K562 (cell line): Measurements from ENCODE around the gene ITPKB. TPM values are rescaled to one million over a fixed set of nuclear protein-coding genes. Genes with fewer than 3 reads are reported as not detected.

ENCODE experiments used
- ATAC-seq: fragments of 200-7000 bp; cut with Tn5 transposase; 3 replicates; pipeline ENCODE4 v1.9.1; 2020; ENCODE audit warnings: moderate library complexity
- Bru-seq: library from RNA; stranded (reverse); fragments of 400-500 nt; gene quantifications from one replicate; lab custom pipeline; 2021; lab: Mats Ljungman, UMichigan
- BruChase-seq, 2 experiments: library from RNA; stranded (reverse); fragments of 400-500 nt; gene quantifications; one replicate each; lab custom pipeline; 2021; lab: Mats Ljungman, UMichigan
- BruUV-seq: library from RNA; stranded (reverse); fragments of 400-500 nt; replicated peaks from 2 replicates; lab custom pipeline; 2021; lab: Mats Ljungman, UMichigan
- CTCF ChIA-PET: fragments of 300-600 bp; formaldehyde crosslinking; extraction: SDS; loops from one replicate; lab custom pipeline; 2021; ENCODE audit warnings: low intra/inter-chr PET ratio; lab: Yijun Ruan, JAX
- POLR2A ChIA-PET: fragments of 300-600, 350-650 bp; sonication (Branson Sonifier 250); formaldehyde crosslinking; extraction: SDS; loops from one replicate; lab custom pipeline; 2021; ENCODE audit warnings: antibody characterized with exemption, inconsistent platforms; lab: Yijun Ruan, JAX
- DNase-seq, 4 experiments: peaks; one replicate each; pipeline versions ENCODE4 v3.0.0 to v3.0.0-alpha.2; 2011 to 2018; ENCODE audit warnings: low spot score in 3 of 4, mixed read lengths in 3 of 4; ENCODE audit errors: extremely low read depth in 1 of 4
- FAIRE-seq: peaks from 2 replicates; lab custom pipeline; 2011; peaks lifted over from hg19 to GRCh38; lab: Jason Lieb, UNC
- H2AFZ ChIP-seq: 2 replicates; pipeline ENCODE4 v1.6.0; 2011; ENCODE audit warnings: low read depth, low read length, control low read depth, inconsistent platforms
- H3K27ac ChIP-seq: fragments of 200-600 bp; 3 replicates; pipeline ENCODE4 v1.8.0; 2011; ENCODE audit warnings: low read depth, mild to moderate bottlenecking, control low read depth, inconsistent platforms, low read length, moderate library complexity, mixed read lengths; ENCODE audit errors: extremely low read depth
- H3K27me3 ChIP-seq, 2 experiments: fragments of 300-600 bp in 1 of 2; 2 replicates in 1 of 2; 3 replicates in 1 of 2; pipeline versions ENCODE4 v1.6.0 to v1.8.0; 2011; ENCODE audit warnings: inconsistent platforms in 2 of 2, low read length in 2 of 2, mild to moderate bottlenecking in 1 of 2, mixed read lengths in 1 of 2, moderate library complexity in 1 of 2; ENCODE audit not compliant: control insufficient read depth in 2 of 2, insufficient read depth in 2 of 2
- H3K36me3 ChIP-seq: fragments of 300-600 bp; 3 replicates; pipeline ENCODE4 v1.8.0; 2011; ENCODE audit warnings: mild to moderate bottlenecking, low read length, inconsistent platforms; ENCODE audit not compliant: control insufficient read depth, insufficient read depth
- H3K4me1 ChIP-seq, 2 experiments: fragments of 200-600 bp in 1 of 2; replicated peaks in 1 of 2; 2 replicates in 1 of 2; 3 replicates in 1 of 2; pipeline versions ENCODE4 v1.5.1 to v1.8.0; 2011; ENCODE audit warnings: inconsistent platforms in 2 of 2, low read length in 2 of 2, mild to moderate bottlenecking in 1 of 2, mixed read lengths in 1 of 2, moderate library complexity in 1 of 2; ENCODE audit not compliant: control insufficient read depth in 2 of 2, insufficient read depth in 2 of 2
- H3K4me2 ChIP-seq: 2 replicates; pipeline ENCODE4 v1.6.1; 2011; ENCODE audit warnings: low read length, control low read depth, inconsistent platforms, mixed read lengths; ENCODE audit not compliant: insufficient read depth
- H3K4me3 ChIP-seq: fragments of 200-600 bp; sonication (generic), shearing (Covaris generic); 2 replicates; pipeline ENCODE4 v1.5.1; 2016; ENCODE audit warnings: control low read depth, inconsistent platforms
- H3K79me2 ChIP-seq: fragments of 200-600 bp; 3 replicates; pipeline ENCODE4 v1.8.0; 2011; ENCODE audit warnings: low read length, inconsistent platforms; ENCODE audit not compliant: control insufficient read depth, insufficient read depth
- H3K9ac ChIP-seq, 2 experiments: 2 replicates each; pipeline versions ENCODE4 v1.6.0 to v1.6.1; 2011; ENCODE audit warnings: low read depth in 2 of 2, low read length in 2 of 2, control low read depth in 1 of 2, inconsistent platforms in 1 of 2, mild to moderate bottlenecking in 1 of 2, mixed read lengths in 1 of 2; ENCODE audit not compliant: insufficient read depth in 1 of 2
- H3K9me1 ChIP-seq: one replicate; pipeline ENCODE4 v1.6.0; 2011; ENCODE audit warnings: inconsistent platforms, mild to moderate bottlenecking, low read length, moderate library complexity; ENCODE audit not compliant: control insufficient read depth, insufficient read depth
- H3K9me3 ChIP-seq: replicated peaks from 2 replicates; pipeline ENCODE4 v1.5.1; 2011; ENCODE audit warnings: low read depth, low read length, inconsistent platforms; ENCODE audit not compliant: control insufficient read depth, insufficient read depth
- H4K20me1 ChIP-seq: replicated peaks from 2 replicates; pipeline ENCODE4 v1.6.1; 2011; ENCODE audit warnings: low read length, inconsistent platforms, mixed read lengths; ENCODE audit not compliant: control insufficient read depth, insufficient read depth
- MCM3 ChIP-seq: fragments of 450-650 bp; IDR thresholded peaks from 2 replicates; pipeline ENCODE4 v1.6.1; 2016
- RAD51 ChIP-seq: fragments of 450-650 bp; IDR thresholded peaks from 2 replicates; pipeline ENCODE4 v1.7.1; 2016; ENCODE audit warnings: low read depth, mild to moderate bottlenecking, borderline replicate concordance
- TAF7 ChIP-seq: fragments of 450-650 bp; IDR thresholded peaks from 2 replicates; pipeline ENCODE4 v1.6.1; 2016; ENCODE audit warnings: missing genetic modification characterization, missing compliant biosample characterization
- ZNF165 ChIP-seq: fragments of 250-450 bp; sonication (Bioruptor Pico); IDR thresholded peaks from 2 replicates; pipeline ENCODE4 v1.4.0; 2020; ENCODE audit warnings: borderline replicate concordance
- WGBS: fragments of 100-300 bp; shearing (Covaris generic); methylation state at CpG from one replicate; pipeline ENCODE4 v1.1.6; 2016; ENCODE audit warnings: low coverage, mixed read lengths; ENCODE audit not compliant: insufficient coverage; ENCODE audit errors: missing lambda C conversion rate; 5-methylcytosine and 5-hydroxymethylcytosine counted together
- in situ Hi-C: fragments of 300-500 bp; cut with MboI; formaldehyde crosslinking; loops from 4 replicates; pipeline ENCODE4 v1.15.0; 2018; ENCODE audit warnings: inconsistent platforms, mixed read lengths
- intact Hi-C: fragments of 100-400 bp; cut with micrococcal nuclease; formaldehyde crosslinking; loops from 2 replicates; pipeline ENCODE4 v1.14.2; 2022
- long read RNA-seq, 3 experiments: library from polyadenylated mRNA in 2 of 3; library from RNA in 1 of 3; unstranded in 2 of 3; stranded (forward) in 1 of 3; transcript quantifications; one replicate each; pipeline ENCODE4 v2.0.0, GENCODE V29; 2019 to 2022
- polyA minus RNA-seq, 3 experiments: library from RNA; depleted of rRNA, polyadenylated mRNA; stranded (reverse); fragments of >200 nt; gene quantifications; 2 replicates each; pipeline ENCODE4 v1.2.3, GENCODE V29; 2011
- polyA plus RNA-seq, 8 experiments: library from polyadenylated mRNA; depleted of rRNA in 4 of 8; stranded (reverse) in 5 of 8; unstranded in 3 of 8; fragments of >200 nt; fragmentation: Nextera tagmentation in 2 of 8; fragmentation: Illumina TruSeq in 1 of 8; extraction: Ambion mirVana in 2 of 8; extraction: Trizol in 1 of 8; gene quantifications; 2 replicates each; pipeline versions ENCODE4 v1.2.1 to v1.2.3, GENCODE V29; 2011 to 2014; ENCODE audit warnings: inconsistent platforms in 1 of 8, missing spikeins in 1 of 8
- total RNA-seq, 7 experiments: library from RNA; depleted of rRNA in 6 of 7; stranded (reverse); fragments of >200 nt in 6 of 7; fragmentation: Illumina TruSeq in 2 of 7; extraction: Trizol in 2 of 7; gene quantifications; 2 replicates each; pipeline versions ENCODE4 v1.2.1 to v1.2.3, GENCODE V29; 2011 to 2021; ENCODE audit warnings: low replicate concordance in 1 of 7
- TF ChIP-seq, protein P1 (sequence below): fragments of 450-650 bp; formaldehyde crosslinking; IDR thresholded peaks from 2 replicates; pipeline ENCODE4 v1.4.0; 2020; ENCODE audit warnings: mild to moderate bottlenecking
- TF ChIP-seq, protein P2 (sequence below): fragments of 250-450 bp; sonication (Bioruptor Pico); IDR thresholded peaks from 2 replicates; pipeline ENCODE4 v1.5.1; 2021; ENCODE audit warnings: mild to moderate bottlenecking
- TF ChIP-seq, protein P3 (sequence below): sonication (generic); formaldehyde crosslinking; IDR thresholded peaks from 2 replicates; pipeline ENCODE4 v1.8.0; 2022; ENCODE audit warnings: mild to moderate bottlenecking, missing genetic modification reagents
- TF ChIP-seq, protein P4 (sequence below): fragments of 200-800 bp; sonication (Bioruptor generic); IDR thresholded peaks from 2 replicates; pipeline ENCODE4 v1.6.1; 2017; ENCODE audit warnings: missing genetic modification characterization, missing compliant biosample characterization

Gene ITPKB
- total RNA-seq (2011; cell fraction: chromatin; rRNA removed; ENCODE audit: low replicate concordance), result 0.09 TPM in 1 of 2 replicates, not detected in the other
- total RNA-seq (2011; cell fraction: nucleolus; rRNA removed), result 0.13 TPM in 1 of 2 replicates, not detected in the other
- 0.07 and 0.08 TPM in 2 replicates for total RNA-seq (2011; cell fraction: nucleoplasm; rRNA removed)
- total RNA-seq (2014; rRNA removed), result not detected in 2 replicates
- not detected in 2 replicates for total RNA-seq (2014; rRNA removed; fragmentation: Illumina TruSeq; extraction: Trizol)
- total RNA-seq (2015; rRNA removed; fragmentation: Illumina TruSeq; extraction: Trizol), result not detected in 2 replicates
- total RNA-seq (2021), result 0.22 and 0.27 TPM in 2 replicates
- polyA plus RNA-seq (2011; rRNA removed), result 0.01 TPM in 2 replicates
- polyA plus RNA-seq (2011; cell fraction: cytosol; rRNA removed), result 0.01 TPM in 1 of 2 replicates, not detected in the other
- 0.03 TPM in 1 of 2 replicates, not detected in the other for polyA plus RNA-seq (2011; cell fraction: nucleus; rRNA removed)
- polyA plus RNA-seq (2012), result 0.01 TPM in 1 of 2 replicates, not detected in the other
- not detected in 2 replicates for polyA plus RNA-seq (2014; fragmentation: Illumina TruSeq; extraction: Trizol)
- not detected for polyA plus RNA-seq (2014; fragmentation: Nextera tagmentation; extraction: Ambion mirVana)
- polyA plus RNA-seq (2014; rRNA removed), result not detected in 2 replicates
- not detected in 2 replicates for polyA minus RNA-seq (2011; rRNA and poly(A)+ RNA removed)
- polyA minus RNA-seq (2011; cell fraction: cytosol; rRNA and poly(A)+ RNA removed), result not detected in 2 replicates
- not detected in 2 replicates for polyA minus RNA-seq (2011; cell fraction: nucleus; rRNA and poly(A)+ RNA removed)
- percentile 14 among the genes with signal in this experiment for Bru-seq, nascent RNA
- percentile 14 among the genes with signal in this experiment for BruChase-seq, experiment 1, labeled RNA remaining after a 2-hour chase
- percentile 15 among the genes with signal in this experiment for BruChase-seq, experiment 2, labeled RNA remaining after a 6-hour chase
- long read RNA-seq, experiment 1, result 0 reads
- long read RNA-seq, experiment 2, result 0 reads
- long read RNA-seq, experiment 3, result 0 reads

DNA sequence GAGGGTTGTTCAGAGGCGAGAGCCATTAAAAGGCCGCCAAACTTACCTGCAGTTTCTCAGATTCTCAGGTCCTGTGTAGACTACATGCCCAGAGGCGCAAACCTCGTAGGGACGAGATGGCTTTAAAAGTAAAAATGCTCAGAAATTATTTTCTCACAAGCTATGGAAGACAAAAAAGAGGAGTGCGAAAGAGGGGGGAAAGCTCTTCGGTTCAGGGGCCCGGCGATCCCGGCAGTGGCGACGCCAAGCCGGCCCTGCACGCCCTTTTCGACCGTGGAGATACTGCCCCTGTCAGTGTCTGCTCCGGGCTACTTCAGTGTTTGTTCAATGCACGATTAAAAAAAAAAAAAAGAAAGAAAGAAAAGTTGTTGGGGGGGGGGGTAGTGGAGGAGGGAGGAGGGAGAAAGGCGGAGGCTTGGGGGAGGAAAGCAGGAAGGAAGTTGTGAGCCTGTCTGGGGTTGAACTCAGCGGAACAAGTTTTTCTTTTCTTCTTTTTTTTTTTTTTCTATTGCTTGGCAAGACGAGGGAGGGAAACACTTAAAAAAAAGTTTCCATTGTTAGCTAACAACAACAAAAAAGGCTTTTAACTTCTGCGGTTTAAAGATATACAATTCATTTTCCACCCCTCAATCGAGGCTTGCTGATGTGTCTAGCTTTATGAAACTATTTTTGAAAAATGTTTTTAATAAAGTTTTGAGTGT, at the start of gene ITPKB:
TSS of gene ITPKB (minus strand) at position 288 of the 701 bp plus-strand sequence. CDS start 1,824 bp downstream, outside the sequence.
- Histone ChIP-seq H3K36me3 (no peaks in the 10 kb centered on the region), H3K4me1 (peaks cover 0 to 25% of the 10 kb centered on the region in 2 experiments; a peak in 2 of 5 replicates), H3K27me3 (peaks cover 28 to 53% of the 10 kb centered on the region in 2 experiments), H3K9me1 (no peaks in the 10 kb centered on the region), H3K27ac (no peak within 1 kb of the TSS), H3K9ac (no peak within 1 kb of the TSS), H2AFZ (peak within 1 kb of the TSS; percentile 53; the same call in 1 of the 2 replicates), H3K79me2 (no peaks in the 10 kb centered on the region), H3K4me2 (no peak within 1 kb of the TSS), H4K20me1 (peaks cover 4% of the 10 kb centered on the region; the same call in 1 of the 2 replicates), H3K4me3 (no peak within 1 kb of the TSS), H3K9me3 (no peaks in the 10 kb centered on the region)
- intact Hi-C loops, result no loop called here
- ATAC-seq, result peak; percentile 66; the same call in 2 of the 3 replicates
- no peak for FAIRE-seq
- WGBS, result 35% methylated on average over 19 of the region's 23 CpGs
- ChIA-PET CTCF (no interaction called here), POLR2A (no interaction called here)
- in situ Hi-C loops, result no loop called here
- peak in 2 of 4 experiments; percentile 39 to 42 for DNase-seq
- no TSS peak for BruUV-seq
- TF ChIP-seq RAD51 (no peak), TAF7 (tag) (no peak), ZNF165 (CRISPR knock-in tag) (no peak), MCM3 (no peak)
- TF ChIP-seq, protein P1, sequence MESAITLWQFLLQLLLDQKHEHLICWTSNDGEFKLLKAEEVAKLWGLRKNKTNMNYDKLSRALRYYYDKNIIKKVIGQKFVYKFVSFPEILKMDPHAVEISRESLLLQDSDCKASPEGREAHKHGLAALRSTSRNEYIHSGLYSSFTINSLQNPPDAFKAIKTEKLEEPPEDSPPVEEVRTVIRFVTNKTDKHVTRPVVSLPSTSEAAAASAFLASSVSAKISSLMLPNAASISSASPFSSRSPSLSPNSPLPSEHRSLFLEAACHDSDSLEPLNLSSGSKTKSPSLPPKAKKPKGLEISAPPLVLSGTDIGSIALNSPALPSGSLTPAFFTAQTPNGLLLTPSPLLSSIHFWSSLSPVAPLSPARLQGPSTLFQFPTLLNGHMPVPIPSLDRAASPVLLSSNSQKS (CRISPR knock-in tag), result no peak
- TF ChIP-seq, protein P2, sequence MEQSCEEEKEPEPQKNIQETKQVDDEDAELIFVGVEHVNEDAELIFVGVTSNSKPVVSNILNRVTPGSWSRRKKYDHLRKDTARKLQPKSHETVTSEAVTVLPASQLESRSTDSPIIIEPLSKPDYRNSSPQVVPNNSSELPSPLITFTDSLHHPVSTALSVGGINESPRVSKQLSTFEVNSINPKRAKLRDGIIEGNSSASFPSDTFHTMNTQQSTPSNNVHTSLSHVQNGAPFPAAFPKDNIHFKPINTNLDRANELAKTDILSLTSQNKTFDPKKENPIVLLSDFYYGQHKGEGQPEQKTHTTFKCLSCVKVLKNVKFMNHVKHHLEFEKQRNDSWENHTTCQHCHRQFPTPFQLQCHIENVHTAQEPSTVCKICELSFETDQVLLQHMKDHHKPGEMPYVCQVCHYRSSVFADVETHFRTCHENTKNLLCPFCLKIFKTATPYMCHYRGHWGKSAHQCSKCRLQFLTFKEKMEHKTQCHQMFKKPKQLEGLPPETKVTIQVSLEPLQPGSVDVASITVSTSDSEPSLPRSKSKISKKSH (CRISPR knock-in tag), result no peak
- TF ChIP-seq, protein P3, sequence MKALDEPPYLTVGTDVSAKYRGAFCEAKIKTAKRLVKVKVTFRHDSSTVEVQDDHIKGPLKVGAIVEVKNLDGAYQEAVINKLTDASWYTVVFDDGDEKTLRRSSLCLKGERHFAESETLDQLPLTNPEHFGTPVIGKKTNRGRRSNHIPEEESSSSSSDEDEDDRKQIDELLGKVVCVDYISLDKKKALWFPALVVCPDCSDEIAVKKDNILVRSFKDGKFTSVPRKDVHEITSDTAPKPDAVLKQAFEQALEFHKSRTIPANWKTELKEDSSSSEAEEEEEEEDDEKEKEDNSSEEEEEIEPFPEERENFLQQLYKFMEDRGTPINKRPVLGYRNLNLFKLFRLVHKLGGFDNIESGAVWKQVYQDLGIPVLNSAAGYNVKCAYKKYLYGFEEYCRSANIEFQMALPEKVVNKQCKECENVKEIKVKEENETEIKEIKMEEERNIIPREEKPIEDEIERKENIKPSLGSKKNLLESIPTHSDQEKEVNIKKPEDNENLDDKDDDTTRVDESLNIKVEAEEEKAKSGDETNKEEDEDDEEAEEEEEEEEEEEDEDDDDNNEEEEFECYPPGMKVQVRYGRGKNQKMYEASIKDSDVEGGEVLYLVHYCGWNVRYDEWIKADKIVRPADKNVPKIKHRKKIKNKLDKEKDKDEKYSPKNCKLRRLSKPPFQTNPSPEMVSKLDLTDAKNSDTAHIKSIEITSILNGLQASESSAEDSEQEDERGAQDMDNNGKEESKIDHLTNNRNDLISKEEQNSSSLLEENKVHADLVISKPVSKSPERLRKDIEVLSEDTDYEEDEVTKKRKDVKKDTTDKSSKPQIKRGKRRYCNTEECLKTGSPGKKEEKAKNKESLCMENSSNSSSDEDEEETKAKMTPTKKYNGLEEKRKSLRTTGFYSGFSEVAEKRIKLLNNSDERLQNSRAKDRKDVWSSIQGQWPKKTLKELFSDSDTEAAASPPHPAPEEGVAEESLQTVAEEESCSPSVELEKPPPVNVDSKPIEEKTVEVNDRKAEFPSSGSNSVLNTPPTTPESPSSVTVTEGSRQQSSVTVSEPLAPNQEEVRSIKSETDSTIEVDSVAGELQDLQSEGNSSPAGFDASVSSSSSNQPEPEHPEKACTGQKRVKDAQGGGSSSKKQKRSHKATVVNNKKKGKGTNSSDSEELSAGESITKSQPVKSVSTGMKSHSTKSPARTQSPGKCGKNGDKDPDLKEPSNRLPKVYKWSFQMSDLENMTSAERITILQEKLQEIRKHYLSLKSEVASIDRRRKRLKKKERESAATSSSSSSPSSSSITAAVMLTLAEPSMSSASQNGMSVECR (CRISPR knock-in tag), result no peak
- TF ChIP-seq, protein P4, sequence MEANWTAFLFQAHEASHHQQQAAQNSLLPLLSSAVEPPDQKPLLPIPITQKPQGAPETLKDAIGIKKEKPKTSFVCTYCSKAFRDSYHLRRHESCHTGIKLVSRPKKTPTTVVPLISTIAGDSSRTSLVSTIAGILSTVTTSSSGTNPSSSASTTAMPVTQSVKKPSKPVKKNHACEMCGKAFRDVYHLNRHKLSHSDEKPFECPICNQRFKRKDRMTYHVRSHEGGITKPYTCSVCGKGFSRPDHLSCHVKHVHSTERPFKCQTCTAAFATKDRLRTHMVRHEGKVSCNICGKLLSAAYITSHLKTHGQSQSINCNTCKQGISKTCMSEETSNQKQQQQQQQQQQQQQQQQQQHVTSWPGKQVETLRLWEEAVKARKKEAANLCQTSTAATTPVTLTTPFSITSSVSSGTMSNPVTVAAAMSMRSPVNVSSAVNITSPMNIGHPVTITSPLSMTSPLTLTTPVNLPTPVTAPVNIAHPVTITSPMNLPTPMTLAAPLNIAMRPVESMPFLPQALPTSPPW (CRISPR knock-in tag), result peak; percentile 76
